GM21360 (cell line): ENCODE results near the gene SORCS3.

ENCODE experiments used
- ATAC-seq: cut with Tn5 transposase; IDR thresholded peaks from one replicate; pipeline ENCODE4 v1.9.1; 2021; ENCODE audit warnings: mild to moderate bottlenecking, moderate library complexity; ENCODE audit not compliant: unreplicated experiment

SORCS3 gene

GRCh38 chr10:105247831-105248499 lies 606.9 kb downstream of the SORCS3 start:
- ATAC-seq = no peak

- no peak for ATAC-seq
Observed at GRCh38 chr10:105252911-105253310, 611.8 kb downstream of the SORCS3 start.

GRCh38 chr10:105253515-105254212 lies 612.6 kb downstream of the SORCS3 start:
- ATAC-seq = no peak

GRCh38 chr10:105258036-105258673 lies 617.1 kb downstream of the SORCS3 start:
- ATAC-seq = no peak

- no peak for ATAC-seq
Observed at GRCh38 chr10:105258674-105259065, 617.6 kb downstream of the SORCS3 start.

- no peak for ATAC-seq
Observed at GRCh38 chr10:105259201-105259600, 618.1 kb downstream of the SORCS3 start.

GRCh38 chr10:105262666-105263065 lies 621.6 kb downstream of the SORCS3 start:
- no peak for ATAC-seq

GRCh38 chr10:105266966-105267539 lies 626.0 kb downstream of the SORCS3 start:
- no peak for ATAC-seq

- ATAC-seq = no peak
Observed at GRCh38 chr10:105268961-105269360, 627.9 kb downstream of the SORCS3 start.

GRCh38 chr10:105269689-105270088 lies 628.6 kb downstream of the SORCS3 start:
- ATAC-seq = no peak

GRCh38 chr10:105274556-105275070 lies 633.5 kb downstream of the SORCS3 start:
- ATAC-seq = no peak

- no peak for ATAC-seq
Observed at GRCh38 chr10:105278439-105278838, 637.3 kb downstream of the SORCS3 start.

- no peak for ATAC-seq
Observed at GRCh38 chr10:105279101-105279500, 638.0 kb downstream of the SORCS3 start.

GRCh38 chr10:105280895-105281294 lies 639.8 kb downstream of the SORCS3 start:
- ATAC-seq = no peak

GRCh38 chr10:105284476-105285215 lies 643.6 kb downstream of the SORCS3 start:
- ATAC-seq = no peak

- ATAC-seq = no peak
Observed at GRCh38 chr10:105288026-105288425, 646.9 kb downstream of the SORCS3 start.

GRCh38 chr10:105288613-105289012 lies 647.5 kb downstream of the SORCS3 start:
- ATAC-seq = no peak

- ATAC-seq = no peak
Observed at GRCh38 chr10:105291571-105291970, 650.5 kb downstream of the SORCS3 start.

- ATAC-seq = no peak
Observed at GRCh38 chr10:105292236-105292635, 651.1 kb downstream of the SORCS3 start.
